GM12878 (cell line): ENCODE data around the gene RRP36. TPM values are rescaled to one million over a fixed set of nuclear protein-coding genes. Genes with fewer than 3 reads are reported as not detected.

Experiments
- ATAC-seq: fragments of 200-7000 bp; cut with Tn5 transposase; 3 replicates; pipeline ENCODE4 v1.9.1; 2020; ENCODE audit warnings: mild to moderate bottlenecking, moderate library complexity
- BruUV-seq: library from RNA; stranded (reverse); fragments of 400-500 nt; replicated peaks from 2 replicates; lab custom pipeline; 2021; lab: Mats Ljungman, UMichigan
- CTCF ChIA-PET: fragments of 300-600 bp; sonication (Branson Sonifier 250); formaldehyde crosslinking; extraction: SDS; loops from one replicate; lab custom pipeline; 2021; ENCODE audit warnings: inconsistent platforms; lab: Yijun Ruan, JAX
- POLR2A ChIA-PET: fragments of 350-600 bp; formaldehyde crosslinking; extraction: SDS; loops from one replicate; lab custom pipeline; 2021; ENCODE audit warnings: inconsistent platforms; lab: Charles Lee
- RAD21 ChIA-PET: fragments of 300-600 bp; sonication (Branson Sonifier 250); formaldehyde crosslinking; loops from one replicate; lab custom pipeline; 2023; ENCODE audit warnings: antibody characterized with exemption; ENCODE audit not compliant: unreplicated experiment; lab: Charles Lee
- SMC1A ChIA-PET: fragments of 300-600 bp; sonication (Branson Sonifier 250); formaldehyde crosslinking; loops from one replicate; lab custom pipeline; 2023; ENCODE audit not compliant: unreplicated experiment, uncharacterized antibody; lab: Charles Lee
- DNase-seq: peaks from one replicate; pipeline ENCODE4 v3.0.0-alpha.2; 2011; ENCODE audit warnings: low read depth, low spot score
- FAIRE-seq: peaks from 3 replicates; lab custom pipeline; 2011; peaks lifted over from hg19 to GRCh38; lab: Jason Lieb, UNC
- H2AFZ ChIP-seq: 2 replicates; pipeline ENCODE4 v1.6.0; 2011; ENCODE audit warnings: low read depth, low read length, control low read depth; ENCODE audit not compliant: control insufficient read depth
- H3K27ac ChIP-seq: 2 replicates; pipeline ENCODE4 v1.5.1; 2011; ENCODE audit warnings: control low read depth; ENCODE audit not compliant: control insufficient read depth, insufficient read depth
- H3K27me3 ChIP-seq, 2 experiments: replicated peaks in 1 of 2; 2 replicates each; pipeline versions ENCODE4 v1.6.0 to v1.6.1; 2011; ENCODE audit warnings: low read length in 1 of 2; ENCODE audit not compliant: control insufficient read depth in 2 of 2, insufficient read depth in 2 of 2
- H3K36me3 ChIP-seq, 2 experiments: 2 replicates each; pipeline ENCODE4 v1.5.1; 2011; ENCODE audit warnings: low read length in 1 of 2; ENCODE audit not compliant: control insufficient read depth in 2 of 2, insufficient read depth in 2 of 2
- H3K4me1 ChIP-seq: 2 replicates; pipeline ENCODE4 v1.6.1; 2011; ENCODE audit warnings: mild to moderate bottlenecking, low read length, moderate library complexity, mixed read lengths; ENCODE audit not compliant: control insufficient read depth, insufficient read depth
- H3K4me2 ChIP-seq: 2 replicates; pipeline ENCODE4 v1.6.0; 2011; ENCODE audit warnings: control low read depth; ENCODE audit not compliant: control insufficient read depth, insufficient read depth
- H3K4me3 ChIP-seq: fragments of 200-600 bp; sonication (generic); 2 replicates; pipeline ENCODE4 v1.5.1; 2016
- H3K79me2 ChIP-seq: 2 replicates; pipeline ENCODE4 v1.6.0; 2011; ENCODE audit warnings: low read length; ENCODE audit not compliant: control insufficient read depth, insufficient read depth
- H3K9ac ChIP-seq: 2 replicates; pipeline ENCODE4 v1.8.0; 2011; ENCODE audit warnings: low read length, control low read depth, mixed read lengths; ENCODE audit not compliant: control insufficient read depth, insufficient read depth
- H3K9me3 ChIP-seq: replicated peaks from 3 replicates; pipeline ENCODE4 v1.5.1; 2011; ENCODE audit warnings: mild to moderate bottlenecking, low read length; ENCODE audit not compliant: control insufficient read depth, insufficient read depth
- H4K20me1 ChIP-seq: 2 replicates; pipeline ENCODE4 v1.6.0; 2011; ENCODE audit not compliant: control insufficient read depth, insufficient read depth
- ASH2L ChIP-seq: fragments of 300-600, 200-600 bp; sonication (generic); IDR thresholded peaks from 2 replicates; pipeline ENCODE4 v1.6.1; 2017; ENCODE audit warnings: low read depth, mild to moderate bottlenecking, borderline replicate concordance
- ATF3 ChIP-seq: IDR thresholded peaks from 2 replicates; pipeline ENCODE4 v1.6.1; 2011; ENCODE audit warnings: low read depth, mild to moderate bottlenecking, low read length, moderate library complexity, borderline replicate concordance; ENCODE audit errors: extremely low read depth
- CHD1 ChIP-seq: IDR thresholded peaks from 2 replicates; pipeline ENCODE4 v1.6.1; 2012; ENCODE audit warnings: low read depth, low read length, improper control_type of control experiment
- CHD2 ChIP-seq: IDR thresholded peaks from 2 replicates; pipeline ENCODE4 v1.6.1; 2011; ENCODE audit warnings: low read depth, low read length, improper control_type of control experiment, borderline replicate concordance
- CUX1 ChIP-seq: IDR thresholded peaks from 2 replicates; pipeline ENCODE4 v1.6.1; 2012; ENCODE audit warnings: improper control_type of control experiment, low read depth, low read length; ENCODE audit not compliant: insufficient replicate concordance
- GATAD2B ChIP-seq: fragments of 450-650 bp; conservative IDR thresholded peaks from 2 replicates; pipeline ENCODE4 v1.6.1; 2017; ENCODE audit warnings: low read depth, mild to moderate bottlenecking, moderate library complexity
- KAT2A ChIP-seq: conservative IDR thresholded peaks from 2 replicates; pipeline ENCODE4 v1.6.1; 2011; ENCODE audit warnings: low read depth, low read length; ENCODE audit not compliant: control insufficient read depth
- MEF2B ChIP-seq: fragments of 450-650 bp; IDR thresholded peaks from 2 replicates; pipeline ENCODE4 v1.6.1; 2018; ENCODE audit warnings: mild to moderate bottlenecking, moderate library complexity; ENCODE audit not compliant: partially characterized antibody, poor library complexity, severe bottlenecking
- MLLT1 ChIP-seq: fragments of 450-650 bp; IDR thresholded peaks from 2 replicates; pipeline ENCODE4 v1.6.1; 2016; ENCODE audit warnings: mild to moderate bottlenecking
- NFXL1 ChIP-seq: fragments of 450-650 bp; IDR thresholded peaks from 2 replicates; pipeline ENCODE4 v1.6.1; 2017; ENCODE audit warnings: antibody characterized with exemption, mild to moderate bottlenecking, borderline replicate concordance
- PML ChIP-seq: IDR thresholded peaks from 2 replicates; pipeline ENCODE4 v1.6.1; 2012; ENCODE audit warnings: low read length, inconsistent platforms
- SMAD1 ChIP-seq: fragments of 450-650 bp; IDR thresholded peaks from 2 replicates; pipeline ENCODE4 v1.6.1; 2018; ENCODE audit warnings: mild to moderate bottlenecking, low read depth; ENCODE audit not compliant: partially characterized antibody
- SMARCA5 ChIP-seq: fragments of 450-650 bp; IDR thresholded peaks from 2 replicates; pipeline ENCODE4 v1.6.1; 2017; ENCODE audit warnings: mild to moderate bottlenecking
- WRNIP1 ChIP-seq: IDR thresholded peaks from 2 replicates; pipeline ENCODE4 v1.6.1; 2011; ENCODE audit warnings: low read depth, low read length, improper control_type of control experiment, borderline replicate concordance
- ZBTB33 ChIP-seq: fragments of 450-650 bp; IDR thresholded peaks from 2 replicates; pipeline ENCODE4 v1.6.1; 2017; ENCODE audit warnings: mild to moderate bottlenecking
- WGBS: methylation state at CpG from one replicate; pipeline ENCODE4 v1.1.6; 2016; ENCODE audit warnings: low lambda C conversion rate; ENCODE audit not compliant: insufficient replicate concordance, insufficient coverage; ENCODE audit errors: missing lambda C conversion rate; 5-methylcytosine and 5-hydroxymethylcytosine counted together
- in situ Hi-C: fragments of 300-500 bp; cut with MboI; formaldehyde crosslinking; loops from 9 replicates; pipeline ENCODE4 v1.14.3; 2018; ENCODE audit warnings: mixed read lengths
- intact Hi-C: fragments of 100-400 bp; cut with micrococcal nuclease; formaldehyde crosslinking; loops from one replicate; pipeline ENCODE4 v1.14.2; 2022; ENCODE audit not compliant: unreplicated experiment
- polyA plus RNA-seq, 11 experiments: library from polyadenylated mRNA; depleted of rRNA in 4 of 11; unstranded in 6 of 11; stranded (reverse) in 5 of 11; fragments of >200 nt; fragmentation: Nextera tagmentation in 4 of 11; fragmentation: Illumina TruSeq in 1 of 11; extraction: Ambion mirVana in 4 of 11; extraction: Trizol in 1 of 11; gene quantifications; 1 replicate in 1 of 11; 2 replicates in 10 of 11; pipeline versions ENCODE4 v1.2.1 to v1.2.3, GENCODE V29; 2011 to 2016; ENCODE audit warnings: inconsistent platforms in 2 of 11, missing spikeins in 2 of 11, low read depth in 1 of 11
- total RNA-seq, 4 experiments: library from RNA; depleted of rRNA in 3 of 4; stranded (reverse); fragments of >200 nt in 3 of 4; fragmentation: Illumina TruSeq in 1 of 4; extraction: Trizol in 1 of 4; gene quantifications; 2 replicates each; pipeline versions ENCODE4 v1.2.1 to v1.2.3, GENCODE V29; 2013 to 2021

RRP36 gene
- total and polyA plus RNA-seq, 10 of the 15 experiments (the other 5 are each of a cell fraction or from before 2014, with no cell fraction given), result 17.6 to 101 (median 69.7) TPM

- Histone ChIP-seq H4K20me1 (no peaks in the 10 kb centered on the region), H2AFZ (no peak overlapping the region), H3K9ac (no peak overlapping the region), H3K4me1 (no peaks in the 10 kb centered on the region), H3K36me3 (peaks cover 11 to 12% of the 10 kb centered on the region in 2 experiments), H3K4me3 (no peak overlapping the region), H3K27me3 (no peaks in the 10 kb centered on the region), H3K79me2 (no peaks in the 10 kb centered on the region), H3K4me2 (no peak overlapping the region), H3K27ac (no peak overlapping the region), H3K9me3 (no peaks in the 10 kb centered on the region)
- in situ Hi-C loops (no loop called here), intact Hi-C loops (no loop called here)
- no peak for DNase-seq
- no peak for FAIRE-seq
- ChIA-PET SMC1A (no interaction called here), CTCF (no interaction called here), RAD21 (no interaction called here), POLR2A (interaction anchor here (0.9 kb wide), 1 partner anchor 17 kb away, joined by 3 read pairs; the partner anchor contains the start of gene CUL7)
- ATAC-seq, result no peak
- 73% methylated on average over 9 of the region's 9 CpGs for WGBS
- BruUV-seq, result no TSS peak
- TF ChIP-seq SMARCA5, result no peak
- no peak for TF ChIP-seq PML
- no peak for TF ChIP-seq ASH2L
- TF ChIP-seq KAT2A, result no peak
- TF ChIP-seq ATF3, result no peak
- TF ChIP-seq MLLT1, result no peak
- TF ChIP-seq ZBTB33, result no peak
- no peak for TF ChIP-seq CUX1
- TF ChIP-seq CHD2, result no peak
- TF ChIP-seq MEF2B, result no peak
- no peak for TF ChIP-seq WRNIP1
- TF ChIP-seq SMAD1, result no peak
- no peak for TF ChIP-seq GATAD2B
- TF ChIP-seq NFXL1, result no peak
- TF ChIP-seq CHD1, result no peak
Measured at GRCh38 chr6:43037706-43038105, 16.3 kb downstream of the RRP36 start.
